ENCODE measurements around the gene TRUB1.

Gene TRUB1

DNA sequence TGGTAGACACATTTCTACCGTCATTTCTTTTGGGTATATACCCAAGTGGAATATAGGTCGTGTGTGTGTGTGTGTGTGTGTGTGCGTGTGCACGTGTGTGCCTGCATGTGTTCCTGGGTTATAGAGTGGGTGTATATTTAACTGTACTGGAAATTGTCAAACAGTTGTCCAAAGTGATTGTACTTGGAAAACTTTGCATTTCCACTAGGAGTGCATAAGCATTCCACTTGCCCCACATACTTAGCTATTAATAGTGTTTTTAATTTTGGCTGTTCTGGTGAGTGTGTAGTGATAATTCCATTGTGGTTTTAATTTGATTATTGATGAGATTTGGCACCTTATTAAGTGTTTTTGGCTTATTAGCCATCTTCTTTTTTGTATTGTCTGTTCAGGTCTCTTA lies 25.9 kb downstream of the TRUB1 start:
- peaks cover 24% of the 10 kb centered on the region for H3K79me2 ChIP-seq (ENCODE audit: control insufficient read depth, low read length)
- TF ChIP-seq, protein P1, sequence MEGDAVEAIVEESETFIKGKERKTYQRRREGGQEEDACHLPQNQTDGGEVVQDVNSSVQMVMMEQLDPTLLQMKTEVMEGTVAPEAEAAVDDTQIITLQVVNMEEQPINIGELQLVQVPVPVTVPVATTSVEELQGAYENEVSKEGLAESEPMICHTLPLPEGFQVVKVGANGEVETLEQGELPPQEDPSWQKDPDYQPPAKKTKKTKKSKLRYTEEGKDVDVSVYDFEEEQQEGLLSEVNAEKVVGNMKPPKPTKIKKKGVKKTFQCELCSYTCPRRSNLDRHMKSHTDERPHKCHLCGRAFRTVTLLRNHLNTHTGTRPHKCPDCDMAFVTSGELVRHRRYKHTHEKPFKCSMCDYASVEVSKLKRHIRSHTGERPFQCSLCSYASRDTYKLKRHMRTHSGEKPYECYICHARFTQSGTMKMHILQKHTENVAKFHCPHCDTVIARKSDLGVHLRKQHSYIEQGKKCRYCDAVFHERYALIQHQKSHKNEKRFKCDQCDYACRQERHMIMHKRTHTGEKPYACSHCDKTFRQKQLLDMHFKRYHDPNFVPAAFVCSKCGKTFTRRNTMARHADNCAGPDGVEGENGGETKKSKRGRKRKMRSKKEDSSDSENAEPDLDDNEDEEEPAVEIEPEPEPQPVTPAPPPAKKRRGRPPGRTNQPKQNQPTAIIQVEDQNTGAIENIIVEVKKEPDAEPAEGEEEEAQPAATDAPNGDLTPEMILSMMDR (IDR thresholded peaks at IDR 0.05; ENCODE audit: low read depth, low read length, poor library complexity, severe bottlenecking), result no peak
- TF ChIP-seq EZH2phosphoT487 (IDR thresholded peaks at IDR 0.05; ENCODE audit: borderline replicate concordance, low read length), result no peak
- no peaks in the 10 kb centered on the region for H3K9me2 ChIP-seq (replicated peaks; ENCODE audit: control insufficient read depth, low read length)
- H3K36me3 ChIP-seq (ENCODE audit: control insufficient read depth, low read length), result peaks cover 47% of the 10 kb centered on the region
- no peaks in the 10 kb centered on the region for H3K27me3 ChIP-seq (ENCODE audit: control insufficient read depth, low read length)
- no peaks in the 10 kb centered on the region for H4K20me1 ChIP-seq (ENCODE audit: control insufficient read depth, insufficient read depth, low read depth, low read length)
- no peaks in the 10 kb centered on the region for H3K9me3 ChIP-seq (ENCODE audit: control insufficient read depth, insufficient read depth, low read length)
- H3K4me2 ChIP-seq (ENCODE audit: low read length), result no peak overlapping the region
- H3K27ac ChIP-seq (ENCODE audit: low read depth, low read length), result no peak overlapping the region
- no peaks in the 10 kb centered on the region for H3F3A ChIP-seq (ENCODE audit: control insufficient read depth, insufficient read depth)
- no peaks in the 10 kb centered on the region for H3K4me1 ChIP-seq (ENCODE audit: control insufficient read depth, low read length)
- H3K4me3 ChIP-seq (ENCODE audit: low read length), result no peak overlapping the region

DNA sequence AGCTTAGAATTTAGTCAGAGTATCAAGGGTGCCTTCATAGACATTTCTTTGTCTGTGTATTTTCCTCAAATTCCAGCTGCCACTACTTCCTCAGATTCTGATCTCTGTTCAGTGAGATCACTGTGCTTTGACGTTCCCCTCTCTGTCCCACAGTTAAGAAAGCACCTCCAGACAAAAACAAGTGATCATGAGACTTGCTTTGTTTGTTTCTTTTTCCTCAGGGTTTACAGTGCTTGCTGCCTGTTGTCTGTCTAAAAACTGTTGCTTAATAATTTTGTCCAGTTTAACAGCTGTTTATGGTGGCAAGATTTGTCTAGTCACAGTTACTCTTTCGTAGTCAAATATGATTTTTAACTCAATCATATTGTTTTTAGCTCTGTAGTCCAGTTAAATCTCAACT lies 29.1 kb downstream of the TRUB1 start:
- H3K79me2 ChIP-seq (ENCODE audit: control insufficient read depth, low read length), result peaks cover 30% of the 10 kb centered on the region
- no peak overlapping the region for H3K4me2 ChIP-seq (ENCODE audit: low read length)
- H3K9me2 ChIP-seq (replicated peaks; ENCODE audit: control insufficient read depth, low read length), result no peaks in the 10 kb centered on the region
- H3K4me1 ChIP-seq (ENCODE audit: control insufficient read depth, low read length), result no peaks in the 10 kb centered on the region
- no peaks in the 10 kb centered on the region for H4K20me1 ChIP-seq (ENCODE audit: control insufficient read depth, insufficient read depth, low read depth, low read length)
- H3K27me3 ChIP-seq (ENCODE audit: control insufficient read depth, low read length), result no peaks in the 10 kb centered on the region
- no peaks in the 10 kb centered on the region for H3K9me3 ChIP-seq (ENCODE audit: control insufficient read depth, insufficient read depth, low read length)
- no peaks in the 10 kb centered on the region for H3F3A ChIP-seq (ENCODE audit: control insufficient read depth, insufficient read depth)
- peaks cover 31% of the 10 kb centered on the region for H3K36me3 ChIP-seq (ENCODE audit: control insufficient read depth, low read length)
- no peak overlapping the region for H3K27ac ChIP-seq (ENCODE audit: low read depth, low read length)
- H3K4me3 ChIP-seq (ENCODE audit: low read length), result no peak overlapping the region
- TF ChIP-seq EZH2phosphoT487 (IDR thresholded peaks at IDR 0.05; ENCODE audit: borderline replicate concordance, low read length), result no peak

DNA sequence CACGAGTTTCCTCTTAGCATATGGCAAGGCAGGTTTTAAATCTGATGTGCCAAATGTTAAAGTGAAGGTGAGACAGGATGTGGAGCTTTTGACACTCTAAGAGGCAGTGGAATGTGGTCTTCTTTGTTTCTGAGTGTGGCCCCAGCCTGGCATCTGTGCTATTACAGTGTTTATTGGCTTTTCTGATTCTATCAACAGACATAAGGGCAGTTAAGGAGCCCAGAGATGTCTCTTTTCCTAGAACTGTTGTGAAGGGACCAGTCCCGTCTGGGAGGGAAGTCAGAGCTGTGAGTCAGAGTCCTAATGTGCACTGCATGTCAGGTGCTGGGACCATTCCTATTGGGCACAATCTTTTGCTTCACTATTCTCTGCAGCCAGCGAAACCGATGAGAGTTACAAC lies 32.5 kb downstream of the TRUB1 start:
- H3F3A ChIP-seq (ENCODE audit: control insufficient read depth, insufficient read depth), result no peaks in the 10 kb centered on the region
- no peaks in the 10 kb centered on the region for H3K9me3 ChIP-seq (ENCODE audit: control insufficient read depth, insufficient read depth, low read length)
- H3K27ac ChIP-seq (ENCODE audit: low read depth, low read length), result no peak overlapping the region
- no peaks in the 10 kb centered on the region for H3K4me1 ChIP-seq (ENCODE audit: control insufficient read depth, low read length)
- no peak overlapping the region for H3K4me2 ChIP-seq (ENCODE audit: low read length)
- no peaks in the 10 kb centered on the region for H3K9me2 ChIP-seq (replicated peaks; ENCODE audit: control insufficient read depth, low read length)
- H3K27me3 ChIP-seq (ENCODE audit: control insufficient read depth, low read length), result no peaks in the 10 kb centered on the region
- H3K79me2 ChIP-seq (ENCODE audit: control insufficient read depth, low read length), result peaks cover 28% of the 10 kb centered on the region
- no peak for TF ChIP-seq EZH2phosphoT487 (IDR thresholded peaks at IDR 0.05; ENCODE audit: borderline replicate concordance, low read length)
- TF ChIP-seq, protein P1 (IDR thresholded peaks at IDR 0.05; ENCODE audit: low read depth, low read length, poor library complexity, severe bottlenecking), result no peak
- no peak overlapping the region for H3K4me3 ChIP-seq (ENCODE audit: low read length)
- H4K20me1 ChIP-seq (ENCODE audit: control insufficient read depth, insufficient read depth, low read depth, low read length), result no peaks in the 10 kb centered on the region
- H3K36me3 ChIP-seq (ENCODE audit: control insufficient read depth, low read length), result peaks cover 25% of the 10 kb centered on the region

DNA sequence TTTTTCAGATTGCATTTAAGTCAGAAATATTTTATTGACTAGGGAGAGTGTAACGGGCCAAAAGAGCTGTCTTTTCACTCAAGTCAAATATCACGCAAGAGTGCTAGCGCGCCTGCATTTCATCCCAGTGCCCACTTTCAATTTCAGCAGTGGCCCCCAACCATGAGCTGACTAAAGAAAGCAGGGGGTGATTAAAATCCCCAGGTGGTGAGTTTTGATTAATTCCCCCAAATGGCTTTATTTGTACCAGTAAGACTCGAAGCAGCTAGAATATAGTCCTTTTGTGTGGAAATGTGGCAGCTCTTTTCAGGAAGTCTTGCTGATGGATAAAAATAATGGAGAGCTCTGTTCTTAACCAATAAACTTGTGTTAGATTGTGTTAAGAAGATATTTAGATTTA lies 35.3 kb downstream of the TRUB1 start:
- TF ChIP-seq, protein P1 (IDR thresholded peaks at IDR 0.05; ENCODE audit: low read depth, low read length, poor library complexity, severe bottlenecking), result no peak
- no peak for TF ChIP-seq EZH2phosphoT487 (IDR thresholded peaks at IDR 0.05; ENCODE audit: borderline replicate concordance, low read length)
- Histone ChIP-seq H3K4me3 (ENCODE audit: low read length) (no peak overlapping the region), H3F3A (ENCODE audit: control insufficient read depth, insufficient read depth) (no peaks in the 10 kb centered on the region)

More for the DNA sequence above, 35.3 kb downstream of the TRUB1 start:
- H3K4me1 ChIP-seq (ENCODE audit: control insufficient read depth, low read length), result no peaks in the 10 kb centered on the region
- peaks cover 9% of the 10 kb centered on the region for H3K79me2 ChIP-seq (ENCODE audit: control insufficient read depth, low read length)
- no peaks in the 10 kb centered on the region for H3K9me2 ChIP-seq (replicated peaks; ENCODE audit: control insufficient read depth, low read length)
- H3K27ac ChIP-seq (ENCODE audit: low read depth, low read length), result no peak overlapping the region
- no peaks in the 10 kb centered on the region for H4K20me1 ChIP-seq (ENCODE audit: control insufficient read depth, insufficient read depth, low read depth, low read length)
- H3K36me3 ChIP-seq (ENCODE audit: control insufficient read depth, low read length), result peaks cover 24% of the 10 kb centered on the region
- no peaks in the 10 kb centered on the region for H3K9me3 ChIP-seq (ENCODE audit: control insufficient read depth, insufficient read depth, low read length)
- H3K4me2 ChIP-seq (ENCODE audit: low read length), result no peak overlapping the region
- H3K27me3 ChIP-seq (ENCODE audit: control insufficient read depth, low read length), result no peaks in the 10 kb centered on the region
